Colonic mucosa (tissue), 4 donors: Measurements from ENCODE around the gene FILIP1L. TPM values are rescaled to one million over a fixed set of nuclear protein-coding genes. Genes with fewer than 3 reads are reported as not detected.

Experiments
- DNase-seq: peaks from one replicate; pipeline ENCODE4 v3.0.0-alpha.2; 2020
- H3K27ac ChIP-seq: fragments of 200-600 bp; one replicate; pipeline ENCODE4 v1.8.0; 2021
- H3K27me3 ChIP-seq: fragments of 200-600 bp; one replicate; pipeline ENCODE4 v1.8.0; 2021
- H3K36me3 ChIP-seq: fragments of 200-600 bp; one replicate; pipeline ENCODE4 v1.8.0; 2021
- H3K4me1 ChIP-seq: fragments of 200-600 bp; one replicate; pipeline ENCODE4 v1.8.0; 2021; ENCODE audit warnings: mild to moderate bottlenecking
- H3K4me3 ChIP-seq: fragments of 200-600 bp; one replicate; pipeline ENCODE4 v1.8.0; 2021
- H3K9ac ChIP-seq, 2 donors: one replicate each; pipeline ENCODE4 v1.7.0; 2013; ENCODE audit warnings: control low read depth in 2 of 2, low read depth in 2 of 2, low read length in 2 of 2
- H3K9me3 ChIP-seq: fragments of 200-600 bp; one replicate; pipeline ENCODE4 v1.8.0; 2021
- intact Hi-C: fragments of 100-400 bp; cut with DNase I; formaldehyde crosslinking; loops from one replicate; pipeline ENCODE4 v1.14.1; 2022
- total RNA-seq, 2 donors: library from RNA; stranded (reverse); fragmentation: NEBNext Ultra II Directional in 1 of 2; extraction: Animal tissue kit (Norgen Biotek cat#: 25700) in 1 of 2; gene quantifications; one replicate each; pipeline ENCODE4 v1.2.1, GENCODE V29; 2021
- TF ChIP-seq, protein P1 (sequence below): fragments of 200-600 bp; IDR thresholded peaks from one replicate; pipeline ENCODE4 v1.8.0; 2022; ENCODE audit warnings: antibody characterized with exemption, mild to moderate bottlenecking
- donor health status: healthy.
- donor health status: DM: no; HTN: no; CAD: no.
- donor health status: DM: no; HTN: no; CAD: no.

Gene FILIP1L
- total RNA-seq, 2 donors from 2014 or later: 3.7 to 29.0 TPM

DNA sequence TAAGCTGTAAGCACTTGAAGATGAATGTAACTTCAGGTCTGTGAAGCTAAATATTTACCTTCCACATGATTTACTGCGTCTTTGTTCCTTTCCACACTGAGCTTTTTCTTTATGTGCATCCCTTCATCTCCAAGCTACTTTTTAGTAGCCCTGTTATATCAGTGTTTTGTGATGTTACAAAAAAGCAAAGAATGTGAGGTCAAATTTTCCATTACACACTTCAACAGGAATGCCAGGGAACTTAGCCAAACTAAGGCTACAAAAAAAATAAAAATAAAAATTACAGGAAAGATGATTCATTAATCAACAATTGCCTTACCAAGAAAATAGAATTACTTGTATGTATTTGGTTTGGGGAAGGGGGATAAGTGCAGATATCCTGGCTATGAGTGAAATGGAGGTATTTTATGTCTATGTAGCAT, 73.0 kb downstream of the FILIP1L start:
- intact Hi-C loops: no loop called here
- Histone ChIP-seq H3K36me3 (no peaks in the 10 kb centered on the region), H3K9ac (peak overlapping the region in 1 of 2 donors; percentile 19), H3K27ac (peak overlapping the region; percentile 74), H3K4me3 (no peak overlapping the region), H3K4me1 (peaks cover 8% of the 10 kb centered on the region), H3K9me3 (no peaks in the 10 kb centered on the region), H3K27me3 (no peaks in the 10 kb centered on the region)
- TF ChIP-seq, protein P1, sequence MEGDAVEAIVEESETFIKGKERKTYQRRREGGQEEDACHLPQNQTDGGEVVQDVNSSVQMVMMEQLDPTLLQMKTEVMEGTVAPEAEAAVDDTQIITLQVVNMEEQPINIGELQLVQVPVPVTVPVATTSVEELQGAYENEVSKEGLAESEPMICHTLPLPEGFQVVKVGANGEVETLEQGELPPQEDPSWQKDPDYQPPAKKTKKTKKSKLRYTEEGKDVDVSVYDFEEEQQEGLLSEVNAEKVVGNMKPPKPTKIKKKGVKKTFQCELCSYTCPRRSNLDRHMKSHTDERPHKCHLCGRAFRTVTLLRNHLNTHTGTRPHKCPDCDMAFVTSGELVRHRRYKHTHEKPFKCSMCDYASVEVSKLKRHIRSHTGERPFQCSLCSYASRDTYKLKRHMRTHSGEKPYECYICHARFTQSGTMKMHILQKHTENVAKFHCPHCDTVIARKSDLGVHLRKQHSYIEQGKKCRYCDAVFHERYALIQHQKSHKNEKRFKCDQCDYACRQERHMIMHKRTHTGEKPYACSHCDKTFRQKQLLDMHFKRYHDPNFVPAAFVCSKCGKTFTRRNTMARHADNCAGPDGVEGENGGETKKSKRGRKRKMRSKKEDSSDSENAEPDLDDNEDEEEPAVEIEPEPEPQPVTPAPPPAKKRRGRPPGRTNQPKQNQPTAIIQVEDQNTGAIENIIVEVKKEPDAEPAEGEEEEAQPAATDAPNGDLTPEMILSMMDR: no peak
- no peak for DNase-seq

DNA sequence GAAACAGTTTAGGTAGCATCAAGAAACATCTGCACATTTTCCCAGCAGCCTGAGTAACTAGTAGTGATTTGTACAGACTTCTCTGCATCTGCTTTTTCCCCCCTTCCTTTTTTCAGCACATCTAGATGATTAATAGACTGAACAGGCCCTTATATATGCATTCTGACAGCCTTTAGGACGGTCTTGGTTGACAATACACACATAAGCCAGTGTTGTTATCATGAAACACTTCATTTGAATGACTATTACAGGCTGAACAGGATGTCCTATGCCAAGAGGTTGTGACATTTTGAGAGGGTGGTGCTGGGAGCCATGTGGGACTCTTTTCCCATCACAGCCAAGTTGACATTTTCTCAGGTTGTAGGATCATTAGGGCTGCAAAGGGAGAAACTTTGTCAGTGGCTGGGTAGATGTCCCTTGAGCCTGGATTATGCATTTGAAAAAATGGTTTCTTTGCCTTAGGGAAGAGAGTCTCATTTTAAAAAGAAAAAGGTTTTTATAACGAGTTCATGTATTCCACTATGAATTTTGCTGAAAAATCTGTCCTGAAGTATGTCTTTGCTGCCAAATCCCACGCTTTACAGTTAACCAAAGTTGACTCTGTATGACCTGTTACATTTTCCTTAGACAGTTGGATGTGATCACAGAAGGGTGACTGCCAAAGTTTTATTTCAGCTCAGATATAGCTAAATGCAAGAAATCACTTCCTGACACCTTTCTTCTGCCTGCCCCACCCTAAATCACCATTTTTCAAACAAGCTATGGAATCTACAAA, 73.7 kb downstream of the FILIP1L start:
- no peaks in the 10 kb centered on the region for H3K9me3 ChIP-seq
- H3K4me3 ChIP-seq: no peak overlapping the region
- intact Hi-C loops: no loop called here
- peak overlapping the region in 1 of 2 donors; percentile 19 for H3K9ac ChIP-seq
- peaks cover 8% of the 10 kb centered on the region for H3K4me1 ChIP-seq
- no peak for DNase-seq
- TF ChIP-seq, protein P1: no peak
- no peaks in the 10 kb centered on the region for H3K36me3 ChIP-seq
- H3K27ac ChIP-seq: peak overlapping the region; percentile 74
- H3K27me3 ChIP-seq: no peaks in the 10 kb centered on the region

DNA sequence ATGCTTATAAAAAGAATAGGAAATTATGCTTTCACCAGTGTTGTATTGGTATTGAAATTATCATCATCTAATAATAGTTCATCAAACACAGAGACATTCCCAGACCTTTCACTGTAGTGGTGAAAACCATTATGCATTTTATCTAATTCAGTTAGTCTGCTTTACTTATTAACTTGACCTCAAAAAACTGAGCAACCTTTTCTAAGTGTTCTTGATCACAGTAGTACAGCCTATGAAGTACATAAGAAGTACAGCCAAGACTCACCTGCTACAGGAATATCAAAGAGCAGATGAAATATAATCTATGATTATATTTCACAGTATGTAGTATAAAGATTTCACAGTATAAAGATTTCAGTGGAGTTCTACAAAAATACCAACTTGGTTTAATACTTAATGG, 75.2 kb downstream of the FILIP1L start:
- intact Hi-C loops: no loop called here
- Histone ChIP-seq H3K9ac (no peak overlapping the region), H3K36me3 (no peaks in the 10 kb centered on the region), H3K27ac (no peak overlapping the region), H3K4me1 (peaks cover 8% of the 10 kb centered on the region), H3K27me3 (no peaks in the 10 kb centered on the region), H3K9me3 (no peaks in the 10 kb centered on the region), H3K4me3 (no peak overlapping the region)
- TF ChIP-seq, protein P1: no peak
- no peak for DNase-seq

DNA sequence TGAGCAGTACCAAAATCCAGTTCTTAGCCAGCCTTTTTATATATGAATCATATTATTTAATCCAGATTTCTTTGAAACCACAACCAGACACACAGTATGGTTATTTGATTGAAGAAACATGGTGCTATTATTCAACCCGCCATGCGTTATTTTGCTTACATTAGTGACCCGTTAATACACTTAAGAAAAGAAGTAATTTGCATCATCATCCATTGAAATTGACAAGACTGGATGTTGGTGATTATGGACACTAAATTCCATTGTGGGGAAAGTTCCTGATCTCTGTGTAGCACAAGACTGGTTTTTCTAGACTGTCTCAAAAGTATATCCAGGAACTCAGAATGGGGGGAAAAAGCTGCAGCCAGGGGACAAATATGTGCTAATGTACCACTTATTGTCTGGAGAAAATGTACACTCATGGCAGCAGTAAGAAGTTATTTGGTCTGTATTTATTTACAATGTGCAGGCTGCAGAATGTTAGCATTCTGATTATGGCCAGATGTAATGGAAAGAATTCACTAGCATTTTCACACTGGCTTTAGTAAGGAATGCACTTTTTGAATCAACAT, 80.3 kb downstream of the FILIP1L start:
- Histone ChIP-seq H3K4me1 (no peaks in the 10 kb centered on the region), H3K27ac (no peak overlapping the region), H3K9ac (no peak overlapping the region), H3K4me3 (no peak overlapping the region), H3K9me3 (no peaks in the 10 kb centered on the region), H3K27me3 (no peaks in the 10 kb centered on the region), H3K36me3 (no peaks in the 10 kb centered on the region)
- TF ChIP-seq, protein P1: no peak
- intact Hi-C loops: no loop called here
- DNase-seq: no peak

DNA sequence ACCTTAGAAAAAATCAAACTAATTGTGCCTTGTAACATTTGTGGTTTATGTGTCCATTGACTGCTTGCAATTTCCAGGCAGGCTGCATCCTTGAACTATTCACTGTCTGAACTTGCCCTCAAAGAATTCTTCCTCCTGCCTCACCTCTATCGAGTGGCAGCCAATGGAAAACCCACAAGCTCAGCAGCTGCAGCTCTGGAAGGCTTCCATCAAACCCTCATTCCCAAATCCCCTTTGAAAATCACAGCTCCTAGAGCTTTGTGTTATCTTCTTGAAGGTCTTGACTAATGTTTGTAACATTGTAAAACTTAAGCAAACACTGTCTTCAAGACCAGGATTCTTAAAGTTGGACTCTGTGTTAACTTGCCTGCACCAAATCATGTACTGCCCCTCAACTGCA, 81.1 kb downstream of the FILIP1L start:
- H3K4me3 ChIP-seq: no peak overlapping the region
- TF ChIP-seq, protein P1: no peak
- intact Hi-C loops: no loop called here
- H3K9me3 ChIP-seq: no peaks in the 10 kb centered on the region
- H3K27me3 ChIP-seq: no peaks in the 10 kb centered on the region
- no peaks in the 10 kb centered on the region for H3K4me1 ChIP-seq
- H3K27ac ChIP-seq: no peak overlapping the region
- no peaks in the 10 kb centered on the region for H3K36me3 ChIP-seq
- DNase-seq: no peak
- no peak overlapping the region for H3K9ac ChIP-seq
